CD4-positive, alpha-beta T cell (primary cell): ENCODE results near the gene ORC2. TPM values are rescaled to one million over a fixed set of nuclear protein-coding genes. Genes with fewer than 3 reads are reported as not detected.

Source experiments
- ATAC-seq: fragments of 200-7000 bp; cut with Tn5 transposase; one replicate; pipeline ENCODE4 v1.10.0; 2022; ENCODE audit warnings: mild to moderate bottlenecking; ENCODE audit not compliant: poor library complexity
- CTCF ChIA-PET: fragments of 350-600 bp; sonication (Branson Sonifier 250); formaldehyde crosslinking; loops from one replicate; lab custom pipeline; 2021; ENCODE audit warnings: antibody characterized with exemption, inconsistent platforms; lab: Charles Lee
- POLR2A ChIA-PET: fragments of 350-600 bp; sonication (Branson Sonifier 250); formaldehyde crosslinking; loops from one replicate; lab custom pipeline; 2021; ENCODE audit warnings: antibody characterized with exemption, inconsistent platforms; lab: Charles Lee
- DNase-seq, 14 experiments: peaks; one replicate each; pipeline ENCODE4 v3.0.0-alpha.2; 2013 to 2020; ENCODE audit warnings: mixed read lengths in 2 of 14
- H3K27ac ChIP-seq, 2 donors: one replicate each; pipeline versions ENCODE4 v1.5.1 to v1.7.0; 2013; ENCODE audit warnings: low read length in 2 of 2, low read depth in 1 of 2, mild to moderate bottlenecking in 1 of 2
- H3K27me3 ChIP-seq, 2 experiments: 1 replicate in 1 of 2; 2 replicates in 1 of 2; pipeline versions ENCODE4 v1.6.1 to v1.7.0; 2013; ENCODE audit warnings: low read length in 2 of 2, control low read depth in 1 of 2, mild to moderate bottlenecking in 1 of 2, moderate library complexity in 1 of 2; ENCODE audit not compliant: insufficient read depth in 2 of 2, control insufficient read depth in 1 of 2
- H3K36me3 ChIP-seq: one replicate; pipeline ENCODE4 v1.6.1; 2013; ENCODE audit warnings: low read length, control low read depth; ENCODE audit not compliant: insufficient read depth
- H3K4me1 ChIP-seq: one replicate; pipeline ENCODE4 v1.6.1; 2013; ENCODE audit warnings: low read length, control low read depth; ENCODE audit not compliant: insufficient read depth
- H3K4me3 ChIP-seq: one replicate; pipeline ENCODE4 v1.5.1; 2013; ENCODE audit warnings: mild to moderate bottlenecking, low read length, moderate library complexity
- H3K9me3 ChIP-seq, 2 experiments: 1 replicate in 1 of 2; 2 replicates in 1 of 2; pipeline versions ENCODE4 v1.6.1 to v1.7.0; 2013; ENCODE audit warnings: low read length in 2 of 2, mild to moderate bottlenecking in 2 of 2, control low read depth in 1 of 2, moderate library complexity in 1 of 2; ENCODE audit not compliant: control insufficient read depth in 1 of 2, insufficient read depth in 1 of 2
- H3K27ac Mint-ChIP-seq: one replicate; pipeline ENCODE4 v1.8.0; 2020; ENCODE audit warnings: mixed read lengths
- H3K27me3 Mint-ChIP-seq: one replicate; pipeline ENCODE4 v1.8.0; 2021; ENCODE audit warnings: mixed read lengths
- H3K36me3 Mint-ChIP-seq: one replicate; pipeline ENCODE4 v1.8.0; 2021; ENCODE audit warnings: low read depth, mixed read lengths
- H3K4me1 Mint-ChIP-seq: one replicate; pipeline ENCODE4 v1.8.0; 2021; ENCODE audit warnings: low read depth, mixed read lengths
- H3K4me3 Mint-ChIP-seq: one replicate; pipeline ENCODE4 v1.8.0; 2020; ENCODE audit warnings: mild to moderate bottlenecking, mixed read lengths
- H3K9me3 Mint-ChIP-seq: one replicate; pipeline ENCODE4 v1.8.0; 2020; ENCODE audit warnings: mixed read lengths
- CTCF ChIP-seq: fragments of 200-600 bp; IDR thresholded peaks from one replicate; pipeline ENCODE4 v1.8.0; 2022; ENCODE audit warnings: antibody characterized with exemption, mild to moderate bottlenecking
- intact Hi-C, 2 experiments: fragments of 100-400 bp; cut with DNase I in 1 of 2; cut with micrococcal nuclease in 1 of 2; formaldehyde crosslinking; loops; one replicate each; pipeline versions ENCODE4 v1.15.1 to v1.9.0; 2023 to 2025; cut with DNase I, micrococcal nuclease
- total RNA-seq, 174 experiments: library from RNA in 2 of 174; stranded (reverse) in 2 of 174; gene quantifications; one replicate each; pipeline ENCODE4 v1.2.3 and lab custom pipeline; 2021 to 2026

ORC2 gene
- total RNA-seq, 2 experiments from 2014 or later, result 25.0 to 26.6 TPM

- DNase-seq (no peak), ATAC-seq (no peak)
- intact Hi-C loops, result no loop called here
- Histone ChIP-seq H3K9me3 (no peaks in the 10 kb centered on the region), H3K4me1 (no peaks in the 10 kb centered on the region), H3K4me3 (no peak overlapping the region), H3K27me3 (no peaks in the 10 kb centered on the region), H3K27ac (no peak overlapping the region), H3K36me3 (peaks cover 55% of the 10 kb centered on the region)
- TF ChIP-seq CTCF, result no peak
- POLR2A ChIA-PET, result interaction anchor here (0.7 kb wide), 1 partner anchor 24 kb away, joined by 3 read pairs; the partner anchor contains the start of gene ORC2
- Mint-ChIP-seq H3K4me1 (no peaks in the 10 kb centered on the region), H3K9me3 (no peaks in the 10 kb centered on the region), H3K4me3 (no peak overlapping the region), H3K36me3 (peaks cover 60% of the 10 kb centered on the region), H3K27ac (no peak overlapping the region), H3K27me3 (no peaks in the 10 kb centered on the region)
- CTCF ChIA-PET, result interaction anchor here (0.5 to 1.8 kb wide), 3 partner anchors 24 to 245 kb away, joined by 3 to 4 read pairs (median 3); partner anchors contain the start of gene ORC2
Measured at GRCh38 chr2:200987137-200987536, 23.7 kb upstream of the ORC2 start.

- DNase-seq, result no peak
- POLR2A ChIA-PET, result no interaction called here
- intact Hi-C loops, result no loop called here
Measured at GRCh38 chr2:200985799-200986198, 22.3 kb upstream of the ORC2 start.

GRCh38 chr2:200976710-200977109 is 13.2 kb upstream of the ORC2 start:
- Histone ChIP-seq H3K36me3 (peaks cover 19% of the 10 kb centered on the region), H3K9me3 (no peaks in the 10 kb centered on the region), H3K27ac (no peak overlapping the region), H3K4me1 (no peaks in the 10 kb centered on the region), H3K4me3 (no peak overlapping the region), H3K27me3 (no peaks in the 10 kb centered on the region)
- H3K27ac Mint-ChIP-seq, result no peak overlapping the region
- DNase-seq, result no peak
- H3K4me3 Mint-ChIP-seq, result no peak overlapping the region
- ChIA-PET POLR2A (interaction anchor here (6.7 kb wide), 1 partner anchor 13 kb away, joined by 30 read pairs; the partner anchor contains the start of gene ORC2), CTCF (interaction anchor here (0.8 kb wide), 1 partner anchor 8 kb away, joined by 3 read pairs; no protein-coding TSS in a partner anchor)
- no peaks in the 10 kb centered on the region for H3K27me3 Mint-ChIP-seq
- intact Hi-C loops, result no loop called here
- no peaks in the 10 kb centered on the region for H3K4me1 Mint-ChIP-seq
- H3K9me3 Mint-ChIP-seq, result no peaks in the 10 kb centered on the region
- no peak for ATAC-seq
- peaks cover 27% of the 10 kb centered on the region for H3K36me3 Mint-ChIP-seq
- no peak for TF ChIP-seq CTCF

More at GRCh38 chr2:200985799-200986198, 22.3 kb upstream of the ORC2 start:
- Histone ChIP-seq H3K36me3 (peaks cover 57% of the 10 kb centered on the region), H3K27me3 (no peaks in the 10 kb centered on the region), H3K9me3 (no peaks in the 10 kb centered on the region), H3K27ac (no peak overlapping the region), H3K4me1 (no peaks in the 10 kb centered on the region), H3K4me3 (no peak overlapping the region)
- H3K9me3 Mint-ChIP-seq, result no peaks in the 10 kb centered on the region
- no peak overlapping the region for H3K27ac Mint-ChIP-seq
- no peak for TF ChIP-seq CTCF
- ATAC-seq, result no peak
- no peak overlapping the region for H3K4me3 Mint-ChIP-seq
- CTCF ChIA-PET, result interaction anchor here (1.8 kb wide), 1 partner anchor 246 kb away, joined by 3 read pairs; no protein-coding TSS in a partner anchor
- no peaks in the 10 kb centered on the region for H3K4me1 Mint-ChIP-seq
- peaks cover 63% of the 10 kb centered on the region for H3K36me3 Mint-ChIP-seq
- H3K27me3 Mint-ChIP-seq, result no peaks in the 10 kb centered on the region
